ENCODE measurements around the gene SREBF1. TPM values are rescaled to one million over a fixed set of nuclear protein-coding genes. Genes with fewer than 3 reads are reported as not detected.

SREBF1 gene
- total RNA-seq, 1 experiment from 2014 or later, result 167 TPM

DNA sequence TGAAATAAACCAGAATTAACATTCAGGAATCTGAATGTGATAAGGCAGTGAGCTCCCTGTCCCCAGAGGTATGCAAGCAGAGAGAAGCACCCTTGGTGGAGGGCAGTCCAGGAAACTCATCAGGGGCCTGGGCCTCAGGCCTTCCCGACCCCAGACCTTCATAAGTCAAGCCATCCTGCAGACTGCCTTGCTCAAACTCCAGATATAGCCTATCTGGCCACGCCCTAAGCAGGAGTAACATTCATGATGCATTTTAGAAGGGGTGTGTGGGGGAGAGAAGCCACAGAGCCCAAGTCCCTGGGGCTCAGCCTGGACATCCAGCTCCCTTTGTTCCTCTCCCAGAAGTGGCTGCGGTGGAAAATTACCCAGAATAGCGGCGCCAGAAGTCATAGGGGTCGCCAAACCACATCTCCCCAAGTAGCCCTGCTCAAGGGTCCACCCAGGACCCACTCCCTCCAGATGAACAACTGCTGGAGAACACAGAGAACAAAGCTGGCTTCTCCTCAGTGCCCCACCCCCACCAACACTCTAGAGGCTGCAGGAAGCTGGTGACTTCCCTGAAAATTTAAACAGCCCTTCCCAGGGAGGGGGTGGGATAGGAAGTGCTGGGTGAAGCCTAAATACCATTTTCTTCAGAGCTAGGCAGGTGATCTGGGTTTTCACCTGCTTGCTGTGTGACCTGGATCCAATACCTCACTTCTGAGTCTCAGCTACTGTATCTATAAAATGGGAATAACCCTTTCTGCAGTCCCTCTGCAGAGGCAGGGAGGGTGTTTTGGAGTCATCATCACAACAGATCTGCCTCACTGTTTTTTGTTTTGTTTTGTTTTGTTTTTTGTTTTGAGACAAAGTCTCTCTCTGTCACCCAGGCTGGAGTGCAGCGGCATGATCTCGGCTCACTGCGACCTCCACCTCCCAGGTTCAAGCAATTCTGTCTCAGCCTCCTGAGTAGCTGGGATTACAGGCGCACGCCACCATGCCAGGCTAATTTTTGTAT is 1.5 kb upstream of the SREBF1 start:
- ChIA-PET POLR2A (ENCODE audit: unreplicated experiment) (no interaction called here), CTCF (no interaction called here)
- ATAC-seq (peak; percentile 8; the same call in 1 of the 2 replicates), DNase-seq (peak; percentile 86)
- Histone ChIP-seq H3K27ac (ENCODE audit: low read length) (peak overlapping the region; percentile 97), H4K20me1 (ENCODE audit: low read length) (no peaks in the 10 kb centered on the region; the same call in 1 of the 2 replicates), H3K9me3 (ENCODE audit: low read length) (no peaks in the 10 kb centered on the region), H3K4me3 (ENCODE audit: low read length) (no peak overlapping the region), H3K4me1 (ENCODE audit: insufficient read depth, low read length) (peaks cover 65% of the 10 kb centered on the region), H3K36me3 (ENCODE audit: low read depth, low read length) (no peaks in the 10 kb centered on the region; the same call in 1 of the 2 replicates), H2AFZ (ENCODE audit: low read length) (no peak overlapping the region), H3K79me2 (ENCODE audit: low read length) (peaks cover 50% of the 10 kb centered on the region), H3F3A (ENCODE audit: low read length, unreplicated experiment) (peaks cover 6% of the 10 kb centered on the region), H3K9me2 (replicated peaks; ENCODE audit: low read length) (no peaks in the 10 kb centered on the region), H3K27me3 (ENCODE audit: low read length) (no peaks in the 10 kb centered on the region), H3K9ac (ENCODE audit: low read length) (peak overlapping the region; percentile 100), H3K4me2 (ENCODE audit: low read length) (peak overlapping the region; percentile 94)
- no peak for TF ChIP-seq EZH2 (IDR thresholded peaks at IDR 0.05; ENCODE audit: low read length, unreplicated experiment)
- TF ChIP-seq, protein P1, sequence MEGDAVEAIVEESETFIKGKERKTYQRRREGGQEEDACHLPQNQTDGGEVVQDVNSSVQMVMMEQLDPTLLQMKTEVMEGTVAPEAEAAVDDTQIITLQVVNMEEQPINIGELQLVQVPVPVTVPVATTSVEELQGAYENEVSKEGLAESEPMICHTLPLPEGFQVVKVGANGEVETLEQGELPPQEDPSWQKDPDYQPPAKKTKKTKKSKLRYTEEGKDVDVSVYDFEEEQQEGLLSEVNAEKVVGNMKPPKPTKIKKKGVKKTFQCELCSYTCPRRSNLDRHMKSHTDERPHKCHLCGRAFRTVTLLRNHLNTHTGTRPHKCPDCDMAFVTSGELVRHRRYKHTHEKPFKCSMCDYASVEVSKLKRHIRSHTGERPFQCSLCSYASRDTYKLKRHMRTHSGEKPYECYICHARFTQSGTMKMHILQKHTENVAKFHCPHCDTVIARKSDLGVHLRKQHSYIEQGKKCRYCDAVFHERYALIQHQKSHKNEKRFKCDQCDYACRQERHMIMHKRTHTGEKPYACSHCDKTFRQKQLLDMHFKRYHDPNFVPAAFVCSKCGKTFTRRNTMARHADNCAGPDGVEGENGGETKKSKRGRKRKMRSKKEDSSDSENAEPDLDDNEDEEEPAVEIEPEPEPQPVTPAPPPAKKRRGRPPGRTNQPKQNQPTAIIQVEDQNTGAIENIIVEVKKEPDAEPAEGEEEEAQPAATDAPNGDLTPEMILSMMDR (conservative IDR thresholded peaks at IDR 0.05; ENCODE audit: low read depth, low read length), result no peak
- no peak for TF ChIP-seq EZH2phosphoT487 (IDR thresholded peaks at IDR 0.05; ENCODE audit: borderline replicate concordance, low read length)
- intact Hi-C loops (cut with micrococcal nuclease), result no loop called here
- BruUV-seq (replicated peaks), result no TSS peak

DNA sequence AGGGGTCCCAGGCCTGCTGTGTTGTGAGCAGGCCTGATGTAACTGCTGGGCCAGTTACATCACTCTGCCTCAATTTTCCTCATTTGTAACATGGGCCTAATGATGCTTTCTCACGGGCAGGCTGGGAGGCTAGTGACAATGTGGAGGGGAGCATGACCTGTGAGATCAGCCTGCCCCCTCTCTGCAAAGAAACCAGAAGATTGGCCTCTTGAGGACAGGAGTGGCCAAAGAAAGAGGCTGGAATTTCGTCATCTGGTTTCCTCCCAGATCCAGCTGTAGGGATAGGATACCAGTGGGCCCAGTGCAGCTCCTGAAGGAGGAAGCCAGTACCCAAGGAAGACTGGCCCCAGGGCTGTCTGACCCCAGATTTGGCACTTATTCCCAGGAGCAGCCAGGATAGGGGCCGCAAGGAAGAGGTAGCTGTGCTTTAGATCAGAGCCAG is 615 bp upstream of the SREBF1 start:
- Histone ChIP-seq H4K20me1 (ENCODE audit: low read length) (peaks cover 1% of the 10 kb centered on the region; the same call in 1 of the 2 replicates), H3K36me3 (ENCODE audit: low read depth, low read length) (peaks cover under 1% of the 10 kb centered on the region; the same call in 1 of the 2 replicates), H3K79me2 (ENCODE audit: low read length) (peaks cover 57% of the 10 kb centered on the region), H3K4me2 (ENCODE audit: low read length) (peak overlapping the region; percentile 94), H2AFZ (ENCODE audit: low read length) (no peak overlapping the region), H3K27me3 (ENCODE audit: low read length) (no peaks in the 10 kb centered on the region), H3K9ac (ENCODE audit: low read length) (peak overlapping the region; percentile 100), H3F3A (ENCODE audit: low read length, unreplicated experiment) (peaks cover 6% of the 10 kb centered on the region), H3K4me1 (ENCODE audit: insufficient read depth, low read length) (peaks cover 65% of the 10 kb centered on the region), H3K9me3 (ENCODE audit: low read length) (no peaks in the 10 kb centered on the region), H3K4me3 (ENCODE audit: low read length) (peak overlapping the region; percentile 86), H3K27ac (ENCODE audit: low read length) (peak overlapping the region; percentile 97), H3K9me2 (replicated peaks; ENCODE audit: low read length) (no peaks in the 10 kb centered on the region)
- ChIA-PET POLR2A (ENCODE audit: unreplicated experiment) (interaction anchor here (0.6 kb wide), 1 partner anchor 352 kb away, joined by 4 read pairs; no protein-coding TSS in a partner anchor), CTCF (no interaction called here)
- TF ChIP-seq EZH2 (IDR thresholded peaks at IDR 0.05; ENCODE audit: low read length, unreplicated experiment) (no peak), EZH2phosphoT487 (IDR thresholded peaks at IDR 0.05; ENCODE audit: borderline replicate concordance, low read length) (no peak)
- TF ChIP-seq, protein P1 (conservative IDR thresholded peaks at IDR 0.05; ENCODE audit: low read depth, low read length), result no peak
- peak; percentile 2; the same call in 1 of the 2 replicates for ATAC-seq
- BruUV-seq (replicated peaks), result TSS peak; percentile 70
- intact Hi-C loops (cut with micrococcal nuclease), result no loop called here
- peak; percentile 60 for DNase-seq
